ENCODE data around the gene FAM53C. TPM values are rescaled to one million over a fixed set of nuclear protein-coding genes. Genes with fewer than 3 reads are reported as not detected.
"Not testable (repeated sequence)": the region's sequence is repeated elsewhere in the genome, so short reads cannot be mapped to it uniquely, and the experiment has no call there.

The FAM53C gene
- total and polyA plus RNA-seq, 4 experiments from 2014 or later = 17.2 to 20.4 (median 19.1) TPM

DNA sequence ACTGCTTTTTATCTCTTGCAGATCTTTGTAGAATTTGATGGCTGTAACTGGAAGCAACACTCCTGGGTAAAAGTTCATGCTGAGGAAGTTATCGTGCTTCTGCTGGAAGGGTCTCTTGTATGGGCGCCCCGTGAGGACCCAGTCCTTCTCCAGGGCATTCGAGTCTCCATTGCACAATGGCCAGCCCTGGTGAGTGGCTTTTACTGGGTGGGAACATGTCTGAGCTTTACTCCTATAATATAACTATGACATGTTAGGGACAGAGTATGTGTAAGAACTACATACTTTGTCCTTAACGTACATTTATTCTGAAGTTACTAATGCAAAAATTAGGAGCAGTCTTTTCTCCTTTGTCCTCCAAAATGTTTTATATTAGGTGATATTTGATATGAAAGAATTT lies 34.6 kb downstream of the FAM53C start:
- Mint-ChIP-seq H3K27ac (peak overlapping the region in 1 of 7 donors; percentile 15), H3K4me1 (peaks cover 15 to 35% (median 22%) of the 10 kb centered on the region in 4 donors), H3K36me3 (peaks cover 16 to 42% of the 10 kb centered on the region in 2 donors), H3K27me3 (no peaks in the 10 kb centered on the region), H3K9me3 (no peaks in the 10 kb centered on the region), H3K4me3 (no peak overlapping the region)
- no peak overlapping the region for H3K27ac ChIP-seq (ENCODE audit: low read depth, low read length)
- ChIA-PET POLR2A (ENCODE audit: partially characterized antibody) (interaction anchor here (1.3 kb wide), 1 partner anchor 21 kb away, joined by 3 read pairs; no protein-coding TSS in a partner anchor), CTCF (ENCODE audit: partially characterized antibody) (interaction anchor here (7.1 kb wide), 1 partner anchor 19 kb away, joined by 67 read pairs; the partner anchor contains the start of gene KDM3B)
- no peak overlapping the region for H3K4me3 ChIP-seq (ENCODE audit: low read length in 2 of 2)
- H3K36me3 ChIP-seq (ENCODE audit: insufficient read depth, low read length) = peaks cover 30% of the 10 kb centered on the region
- no peak for DNase-seq
- intact Hi-C loops (cut with micrococcal nuclease) = no loop called here
- H3K27me3 ChIP-seq (ENCODE audit: insufficient read depth, low read length) = no peaks in the 10 kb centered on the region
- no peaks in the 10 kb centered on the region for H3K9me3 ChIP-seq (ENCODE audit: control insufficient read depth in 1 of 2, low read length in 2 of 2)
- peaks cover 23% of the 10 kb centered on the region for H3K4me1 ChIP-seq (ENCODE audit: insufficient read depth, low read length)

DNA sequence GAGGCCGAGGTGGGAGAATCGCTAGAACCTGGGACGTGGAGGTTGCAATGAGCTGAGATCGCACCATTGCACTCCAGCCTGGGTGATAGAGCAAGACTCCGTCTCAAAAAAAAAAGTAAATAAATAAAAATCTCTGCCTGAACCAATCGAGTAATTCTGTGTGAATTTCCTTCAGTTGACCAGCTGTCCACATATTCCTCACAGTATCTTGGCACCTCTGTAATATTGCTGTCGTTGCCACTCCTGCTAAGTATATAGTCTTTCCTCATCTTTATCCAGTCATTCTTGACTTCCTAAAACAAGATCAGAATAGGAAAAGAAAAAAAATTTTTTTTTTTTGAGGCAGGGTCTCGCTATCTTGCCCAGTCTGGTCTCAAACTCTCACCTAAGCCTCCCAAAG lies 44.3 kb downstream of the FAM53C start:
- Mint-ChIP-seq H3K4me3 (no peak overlapping the region), H3K27me3 (no peaks in the 10 kb centered on the region), H3K9me3 (peaks cover 0 to 2% (median 0%) of the 10 kb centered on the region in 8 donors), H3K4me1 (no peaks in the 10 kb centered on the region), H3K27ac (no peak overlapping the region), H3K36me3 (peaks cover 49 to 69% of the 10 kb centered on the region in 2 donors)
- POLR2A ChIA-PET (ENCODE audit: partially characterized antibody) = interaction anchor here (1.8 kb wide), 1 partner anchor 11 kb away, joined by 5 read pairs; no protein-coding TSS in a partner anchor
- H3K9me3 ChIP-seq (ENCODE audit: control insufficient read depth in 1 of 2, low read length in 2 of 2) = no peaks in the 10 kb centered on the region
- DNase-seq = no peak
- H3K27ac ChIP-seq (ENCODE audit: low read depth, low read length) = no peak overlapping the region
- H3K36me3 ChIP-seq (ENCODE audit: insufficient read depth, low read length) = peaks cover 60% of the 10 kb centered on the region
- CTCF ChIA-PET (ENCODE audit: partially characterized antibody) = no interaction called here
- H3K27me3 ChIP-seq (ENCODE audit: insufficient read depth, low read length) = no peaks in the 10 kb centered on the region
- H3K4me1 ChIP-seq (ENCODE audit: insufficient read depth, low read length) = no peaks in the 10 kb centered on the region
- intact Hi-C loops (cut with micrococcal nuclease) = no loop called here
- H3K4me3 ChIP-seq (ENCODE audit: low read length in 2 of 2) = no peak overlapping the region

GRCh38 chr5:138385660-138386059 lies 47.6 kb downstream of the FAM53C start:
- ChIA-PET POLR2A (ENCODE audit: partially characterized antibody) (no interaction called here), CTCF (ENCODE audit: partially characterized antibody) (interaction anchor here (0.6 to 0.9 kb wide), 2 partner anchors 32 to 65 kb away, joined by 3 read pairs; no protein-coding TSS in a partner anchor)
- DNase-seq = no peak
- peaks cover 0 to 2% (median 0%) of the 10 kb centered on the region in 8 donors for H3K9me3 Mint-ChIP-seq
- no peaks in the 10 kb centered on the region for H3K27me3 Mint-ChIP-seq
- Histone ChIP-seq H3K36me3 (ENCODE audit: insufficient read depth, low read length) (peaks cover 40% of the 10 kb centered on the region), H3K4me3 (ENCODE audit: low read length in 2 of 2) (no peak overlapping the region), H3K27me3 (ENCODE audit: insufficient read depth, low read length) (no peaks in the 10 kb centered on the region), H3K27ac (ENCODE audit: low read depth, low read length) (no peak overlapping the region), H3K9me3 (ENCODE audit: control insufficient read depth in 1 of 2, low read length in 2 of 2) (no peaks in the 10 kb centered on the region), H3K4me1 (ENCODE audit: insufficient read depth, low read length) (no peaks in the 10 kb centered on the region)
- intact Hi-C loops (cut with micrococcal nuclease) = no loop called here
- H3K4me3 Mint-ChIP-seq = no peak overlapping the region
- peak overlapping the region in 1 of 7 donors; percentile 71 for H3K27ac Mint-ChIP-seq
- no peaks in the 10 kb centered on the region for H3K4me1 Mint-ChIP-seq
- H3K36me3 Mint-ChIP-seq = peaks cover 42 to 60% of the 10 kb centered on the region in 2 donors

DNA sequence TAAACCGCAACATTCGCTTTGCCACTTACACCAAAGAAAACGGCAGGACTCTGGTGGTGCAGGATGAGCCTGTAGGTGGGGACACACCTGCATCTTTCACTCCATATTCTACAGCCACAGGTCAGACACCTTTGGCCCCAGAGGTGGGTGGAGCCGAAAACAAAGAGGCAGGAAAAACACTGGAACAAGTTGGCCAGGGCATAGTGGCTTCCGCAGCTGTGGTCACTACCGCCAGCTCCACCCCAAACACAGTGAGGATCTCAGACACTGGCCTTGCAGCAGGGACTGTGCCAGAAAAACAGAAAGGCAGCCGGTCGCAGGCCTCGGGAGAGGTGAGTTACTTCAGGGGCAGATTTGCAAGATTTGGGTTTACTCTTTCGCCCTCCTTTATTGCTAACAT lies 48.2 kb downstream of the FAM53C start:
- no peak overlapping the region for H3K4me3 Mint-ChIP-seq
- no peaks in the 10 kb centered on the region for H3K4me1 Mint-ChIP-seq
- ChIA-PET CTCF (ENCODE audit: partially characterized antibody) (interaction anchor here (0.6 to 0.9 kb wide), 2 partner anchors 33 to 34 kb away, joined by 3 read pairs; no protein-coding TSS in a partner anchor), POLR2A (ENCODE audit: partially characterized antibody) (no interaction called here)
- H3K27me3 Mint-ChIP-seq = no peaks in the 10 kb centered on the region
- DNase-seq = no peak
- Histone ChIP-seq H3K9me3 (ENCODE audit: control insufficient read depth in 1 of 2, low read length in 2 of 2) (no peaks in the 10 kb centered on the region), H3K36me3 (ENCODE audit: insufficient read depth, low read length) (peaks cover 41% of the 10 kb centered on the region), H3K4me1 (ENCODE audit: insufficient read depth, low read length) (no peaks in the 10 kb centered on the region), H3K27ac (ENCODE audit: low read depth, low read length) (no peak overlapping the region), H3K27me3 (ENCODE audit: insufficient read depth, low read length) (no peaks in the 10 kb centered on the region), H3K4me3 (ENCODE audit: low read length in 2 of 2) (no peak overlapping the region)
- no peak overlapping the region for H3K27ac Mint-ChIP-seq
- intact Hi-C loops (cut with micrococcal nuclease) = no loop called here
- H3K36me3 Mint-ChIP-seq = peaks cover 47 to 61% of the 10 kb centered on the region in 2 donors
- H3K9me3 Mint-ChIP-seq = peaks cover 0 to 2% (median 0%) of the 10 kb centered on the region in 8 donors

DNA sequence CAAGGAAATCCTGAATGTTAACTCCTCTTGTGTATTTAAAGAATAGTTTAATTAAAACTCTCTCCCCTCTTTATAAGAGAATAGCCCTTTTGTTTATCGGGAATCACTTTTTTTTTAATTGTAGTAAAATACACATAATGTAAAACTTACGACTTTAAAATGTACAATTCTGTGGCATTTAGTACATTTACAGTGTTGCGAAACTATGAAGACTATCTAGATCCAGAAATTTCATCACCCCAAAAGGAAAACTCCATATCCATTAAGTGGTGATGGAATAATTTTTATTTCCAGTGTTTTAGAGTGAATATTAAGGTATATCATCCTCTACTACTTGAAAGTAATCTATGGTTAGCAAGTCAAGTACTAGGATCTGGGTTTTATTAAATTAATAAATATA lies 51.3 kb downstream of the FAM53C start:
- H3K4me3 Mint-ChIP-seq = no peak overlapping the region
- H3K4me3 ChIP-seq (ENCODE audit: low read length in 2 of 2) = no peak overlapping the region
- H3K27ac Mint-ChIP-seq = no peak overlapping the region
- ChIA-PET POLR2A (ENCODE audit: partially characterized antibody) (no interaction called here), CTCF (ENCODE audit: partially characterized antibody) (no interaction called here)
- peaks cover 0 to 2% (median 0%) of the 10 kb centered on the region in 4 donors for H3K4me1 Mint-ChIP-seq
- H3K27ac ChIP-seq (ENCODE audit: low read depth, low read length) = no peak overlapping the region
- DNase-seq = no peak
- peaks cover 56% of the 10 kb centered on the region for H3K36me3 ChIP-seq (ENCODE audit: insufficient read depth, low read length)
- no peaks in the 10 kb centered on the region for H3K4me1 ChIP-seq (ENCODE audit: insufficient read depth, low read length)
- peaks cover 0 to 2% (median 0%) of the 10 kb centered on the region in 8 donors for H3K9me3 Mint-ChIP-seq
- intact Hi-C loops (cut with micrococcal nuclease) = no loop called here
- peaks cover 51 to 64% of the 10 kb centered on the region in 2 donors for H3K36me3 Mint-ChIP-seq
- no peaks in the 10 kb centered on the region for H3K27me3 Mint-ChIP-seq
- no peaks in the 10 kb centered on the region for H3K9me3 ChIP-seq (ENCODE audit: control insufficient read depth in 1 of 2, low read length in 2 of 2)
- H3K27me3 ChIP-seq (ENCODE audit: insufficient read depth, low read length) = no peaks in the 10 kb centered on the region

DNA sequence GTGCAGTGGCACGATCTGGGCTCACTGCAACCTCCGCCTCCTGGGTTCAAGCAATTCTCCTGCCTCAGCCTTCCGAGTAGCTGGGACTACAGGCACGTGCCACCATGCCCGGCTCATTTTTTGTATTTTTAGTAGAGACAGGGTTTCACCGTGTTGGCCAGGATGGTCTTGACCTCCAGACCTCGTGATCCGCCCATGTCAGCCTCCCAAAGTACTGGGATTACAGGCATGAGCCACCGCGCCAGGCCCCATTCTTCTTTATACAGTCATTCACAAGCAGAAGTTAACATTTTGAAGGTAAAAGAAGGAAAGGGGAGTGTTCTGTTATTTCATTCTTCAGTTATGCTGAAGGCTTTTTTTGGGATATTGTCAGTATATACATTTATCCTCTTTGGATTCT lies 51.8 kb downstream of the FAM53C start:
- H3K4me1 Mint-ChIP-seq; H3K4me3 Mint-ChIP-seq; H3K9me3 ChIP-seq (ENCODE audit: control insufficient read depth in 1 of 2, low read length in 2 of 2); H3K4me3 ChIP-seq (ENCODE audit: low read length in 2 of 2); DNase-seq; H3K27me3 ChIP-seq (ENCODE audit: insufficient read depth, low read length); CTCF ChIA-PET (ENCODE audit: partially characterized antibody); H3K27ac Mint-ChIP-seq; H3K9me3 Mint-ChIP-seq; H3K4me1 ChIP-seq (ENCODE audit: insufficient read depth, low read length); H3K27me3 Mint-ChIP-seq; H3K27ac ChIP-seq (ENCODE audit: low read depth, low read length); POLR2A ChIA-PET (ENCODE audit: partially characterized antibody); intact Hi-C loops (cut with micrococcal nuclease): not testable (repeated sequence)
- peaks cover 57 to 70% of the 10 kb centered on the region in 2 donors for H3K36me3 Mint-ChIP-seq
- H3K36me3 ChIP-seq (ENCODE audit: insufficient read depth, low read length) = peaks cover 57% of the 10 kb centered on the region

- H3K36me3 ChIP-seq (ENCODE audit: insufficient read depth, low read length) = peaks cover 50% of the 10 kb centered on the region
- H3K4me3 Mint-ChIP-seq = no peak overlapping the region
- no peak overlapping the region for H3K4me3 ChIP-seq (ENCODE audit: low read length in 2 of 2)
- peaks cover 50 to 65% of the 10 kb centered on the region in 2 donors for H3K36me3 Mint-ChIP-seq
- H3K4me1 Mint-ChIP-seq = peaks cover 0 to 2% (median 0%) of the 10 kb centered on the region in 4 donors
- no peaks in the 10 kb centered on the region for H3K9me3 Mint-ChIP-seq
- no peak for DNase-seq
- no peaks in the 10 kb centered on the region for H3K27me3 Mint-ChIP-seq
- no peak overlapping the region for H3K27ac ChIP-seq (ENCODE audit: low read depth, low read length)
- H3K27ac Mint-ChIP-seq = peak overlapping the region in 1 of 7 donors; percentile 31
- CTCF ChIA-PET (ENCODE audit: partially characterized antibody) = interaction anchor here (0.7 to 1.9 kb wide), 3 partner anchors 22 to 59 kb away, joined by 3 to 8 read pairs (median 3); no protein-coding TSS in a partner anchor
- no peaks in the 10 kb centered on the region for H3K4me1 ChIP-seq (ENCODE audit: insufficient read depth, low read length)
- no peaks in the 10 kb centered on the region for H3K27me3 ChIP-seq (ENCODE audit: insufficient read depth, low read length)
- no peaks in the 10 kb centered on the region for H3K9me3 ChIP-seq (ENCODE audit: control insufficient read depth in 1 of 2, low read length in 2 of 2)
- POLR2A ChIA-PET (ENCODE audit: partially characterized antibody) = no interaction called here
- intact Hi-C loops (cut with micrococcal nuclease) = no loop called here
Measured at GRCh38 chr5:138391859-138392386, 53.9 kb downstream of the FAM53C start.
